ENCODE measurements around the gene NHERF2.

NHERF2 gene

GRCh38 chr16:1991135-1991551, 35.6 kb upstream of the NHERF2 start:
- DNase-seq, result peak; percentile 36

GRCh38 chr16:1991588-1991947, 35.1 kb upstream of the NHERF2 start:
- no peak for DNase-seq

- peak; percentile 49 for DNase-seq
These were observed 34.6 kb upstream of the NHERF2 start for GRCh38 chr16:1991948-1992703.

GRCh38 chr16:1992704-1993317, 33.9 kb upstream of the NHERF2 start:
- DNase-seq, result no peak

GRCh38 chr16:1993731-1994131, 33.0 kb upstream of the NHERF2 start:
- DNase-seq, result peak; percentile 35

- DNase-seq, result no peak
These were observed 29.0 kb upstream of the NHERF2 start for GRCh38 chr16:1997494-1998359.

GRCh38 chr16:1998360-1998835, 28.3 kb upstream of the NHERF2 start:
- DNase-seq, result no peak

GRCh38 chr16:1998852-1999801, 27.6 kb upstream of the NHERF2 start:
- no peak for DNase-seq

- DNase-seq, result no peak
These were observed 26.7 kb upstream of the NHERF2 start for GRCh38 chr16:1999866-2000514.

- DNase-seq, result no peak
These were observed 25.7 kb upstream of the NHERF2 start for GRCh38 chr16:2001035-2001434.

GRCh38 chr16:2001456-2002355, 25.0 kb upstream of the NHERF2 start:
- DNase-seq, result no peak

- DNase-seq, result no peak
These were observed 24.1 kb upstream of the NHERF2 start for GRCh38 chr16:2002406-2003230.

- no peak for DNase-seq
These were observed 23.4 kb upstream of the NHERF2 start for GRCh38 chr16:2003231-2003826.

- DNase-seq, result peak; percentile 97
These were observed 22.7 kb upstream of the NHERF2 start for GRCh38 chr16:2003827-2004641.

- DNase-seq, result no peak
These were observed 21.7 kb upstream of the NHERF2 start for GRCh38 chr16:2004795-2005517.

GRCh38 chr16:2005646-2006045, 21.1 kb upstream of the NHERF2 start:
- DNase-seq, result no peak

GRCh38 chr16:2006317-2006716, 20.4 kb upstream of the NHERF2 start:
- DNase-seq, result no peak

Measured in NCI-H69 (cell line).